ENCODE data around the gene ACOX3. TPM values are rescaled to one million over a fixed set of nuclear protein-coding genes. Genes with fewer than 3 reads are reported as not detected.

Gene ACOX3
- total and polyA plus RNA-seq, 2 of the 8 experiments (the other 6 are each of a cell fraction or from before 2014, with no cell fraction given) = 2.5 to 9.9 TPM

DNA sequence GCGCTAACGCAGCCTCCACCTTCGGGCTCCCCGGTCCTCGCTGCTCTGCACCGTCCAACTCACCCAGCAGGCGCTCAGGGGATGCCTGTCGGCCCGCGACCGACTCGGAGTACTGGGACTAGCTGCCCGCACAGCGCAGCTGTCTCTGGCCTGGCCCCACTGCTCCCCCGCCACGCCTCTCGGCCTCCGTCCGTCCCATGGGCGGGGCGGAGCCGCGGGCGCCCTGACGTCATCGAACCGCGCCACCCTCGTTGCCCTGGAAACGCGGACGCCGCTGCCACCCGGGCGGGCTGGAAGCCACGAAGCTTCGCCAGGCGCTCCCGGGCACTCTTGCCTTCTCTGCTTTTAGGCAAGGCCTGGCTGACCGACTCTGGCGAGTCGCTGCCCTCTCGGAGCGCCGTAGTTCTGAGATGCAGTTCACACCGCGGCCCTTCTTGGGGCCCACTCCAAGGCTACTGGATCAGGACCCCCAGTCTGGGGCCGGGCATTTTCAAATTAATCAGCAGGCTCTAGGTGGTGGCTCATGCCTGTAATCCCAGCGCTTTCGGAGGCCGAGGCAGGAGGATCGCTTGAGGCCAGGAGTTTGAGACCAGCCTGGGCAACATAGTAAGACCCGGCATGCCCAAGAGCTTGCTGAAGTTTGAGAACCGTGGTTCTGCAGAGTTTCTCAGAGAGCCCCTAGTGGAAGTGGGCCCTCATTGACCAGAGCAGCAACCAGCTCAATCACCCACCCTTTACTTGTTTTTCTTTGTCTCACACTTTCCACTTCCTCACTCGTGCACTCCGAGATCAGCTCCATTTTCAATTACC, 12.0 kb downstream of the ACOX3 start (continued):
- TF ChIP-seq CHD7 (IDR thresholded peaks at IDR 0.05; ENCODE audit: insufficient replicate concordance, low read length) = no peak
- TF ChIP-seq YY1 (IDR thresholded peaks at IDR 0.05; ENCODE audit: low read depth, low read length) = 0 out of 2 replicates have a peak, but pooled peaks have one; percentile 19
- 0 out of 4 replicates have a peak, but pooled peaks have one; percentile 39 to 66 for TF ChIP-seq HDAC2 (IDR thresholded peaks at IDR 0.05; ENCODE audit: borderline replicate concordance in 1 of 2, low read depth in 2 of 2, low read length in 2 of 2)
- no peak for TF ChIP-seq TCF12 (IDR thresholded peaks at IDR 0.05; ENCODE audit: low read depth, low read length)
- no peak for TF ChIP-seq FOSL1 (IDR thresholded peaks at IDR 0.05; ENCODE audit: insufficient read depth, low read depth, low read length)
- TF ChIP-seq RNF2 (IDR thresholded peaks at IDR 0.05; ENCODE audit: borderline replicate concordance, low read depth, low read length, missing control alignments, poor library complexity, severe bottlenecking) = no peak
- no peak; the same call in 1 of the 2 replicates for TF ChIP-seq BRCA1 (IDR thresholded peaks at IDR 0.05; ENCODE audit: low read depth, low read length)
- peak; percentile 43 for TF ChIP-seq SAP30 (IDR thresholded peaks at IDR 0.05; ENCODE audit: insufficient read depth, insufficient replicate concordance, low read length)
- no peak for TF ChIP-seq RFX5 (IDR thresholded peaks at IDR 0.05; ENCODE audit: borderline replicate concordance, low read depth, low read length)
